Sigmoid colon (tissue), 3 donors: ENCODE data around the gene PPIC.

ENCODE experiments used
- CTCF ChIP-seq, 4 experiments: fragments of 450-650 bp in 3 of 4; fragments of 200-600 bp in 1 of 4; IDR thresholded peaks; one replicate each; pipeline ENCODE4 v1.5.1; 2016 to 2019; ENCODE audit warnings: antibody characterized with exemption in 4 of 4, mild to moderate bottlenecking in 3 of 4, moderate library complexity in 2 of 4
- POLR2A ChIP-seq, 2 donors: fragments of 450-650 bp; IDR thresholded peaks; one replicate each; pipeline ENCODE4 v1.6.1; 2016; ENCODE audit warnings: antibody characterized with exemption in 2 of 2, mild to moderate bottlenecking in 2 of 2, moderate library complexity in 2 of 2

GRCh38 chr5:123080215-123080614 lies 43.7 kb upstream of the PPIC start:
- TF ChIP-seq CTCF (IDR thresholded peaks at IDR 0.05) = no peak
- TF ChIP-seq POLR2A (IDR thresholded peaks at IDR 0.05) = no peak
